ACC112 (cell line): Measurements from ENCODE around the gene HES4.

Experiments
- H2AFZ ChIP-seq: fragments of 200-600 bp; sonication (generic); one replicate; pipeline ENCODE4 v1.6.0; 2017; ENCODE audit warnings: antibody characterized with exemption, low read length; ENCODE audit not compliant: unreplicated experiment
- H3K27ac ChIP-seq: fragments of 200-600 bp; sonication (generic); 2 replicates; pipeline ENCODE4 v1.5.1; 2014; ENCODE audit warnings: low read depth, mild to moderate bottlenecking, antibody characterized with exemption, low read length, moderate library complexity
- H3K27me3 ChIP-seq: fragments of 200-600 bp; sonication (generic); 2 replicates; pipeline ENCODE4 v1.6.1; 2014; ENCODE audit warnings: mild to moderate bottlenecking, antibody characterized with exemption, low read length, moderate library complexity, mixed read lengths; ENCODE audit not compliant: insufficient read depth
- H3K36me3 ChIP-seq: fragments of 200-600 bp; sonication (generic); 2 replicates; pipeline ENCODE4 v1.6.1; 2016; ENCODE audit warnings: mild to moderate bottlenecking, antibody characterized with exemption, low read length, moderate library complexity, mixed read lengths; ENCODE audit not compliant: insufficient read depth
- H3K4me1 ChIP-seq: fragments of 200-600 bp; sonication (generic); one replicate; pipeline ENCODE4 v1.6.1; 2016; ENCODE audit warnings: low read length, mixed read lengths; ENCODE audit not compliant: insufficient read depth, unreplicated experiment, control insufficient read depth
- H3K4me3 ChIP-seq: fragments of 200-600 bp; sonication (generic); 2 replicates; pipeline ENCODE4 v1.5.1; 2014; ENCODE audit warnings: mild to moderate bottlenecking, low read depth, low read length
- H3K79me2 ChIP-seq: fragments of 200-600 bp; sonication (generic); one replicate; pipeline ENCODE4 v1.6.0; 2016; ENCODE audit warnings: low read length; ENCODE audit not compliant: control insufficient read depth, unreplicated experiment, insufficient read depth

Gene HES4

DNA sequence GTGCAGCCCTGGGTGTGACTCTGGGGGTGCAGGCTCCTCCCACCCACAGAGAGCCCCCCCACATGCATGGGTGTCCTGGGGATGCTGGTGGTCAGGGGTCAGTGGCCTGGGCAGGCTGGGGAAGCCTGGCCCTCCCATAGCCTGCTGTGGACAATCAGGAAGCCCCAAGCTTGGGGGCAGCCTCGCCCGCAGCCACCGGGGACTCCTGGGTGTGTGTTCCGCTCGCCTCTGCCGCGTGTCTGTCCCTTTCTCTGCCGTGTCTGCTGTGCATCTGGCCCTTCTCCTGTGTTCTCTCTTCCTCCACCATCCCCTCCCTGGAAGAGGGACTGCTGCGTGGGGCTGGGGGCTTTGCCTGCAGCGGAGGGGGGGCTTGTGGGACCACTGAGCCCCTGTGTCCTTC lies 42.9 kb upstream of the HES4 start:
- H3K79me2 ChIP-seq, result no peaks in the 10 kb centered on the region
- no peaks in the 10 kb centered on the region for H3K27me3 ChIP-seq
- H3K4me3 ChIP-seq, result no peak overlapping the region
- H3K4me1 ChIP-seq, result peaks cover 12% of the 10 kb centered on the region
- H3K27ac ChIP-seq, result no peak overlapping the region
- H3K36me3 ChIP-seq, result peaks cover 26% of the 10 kb centered on the region; the same call in 1 of the 2 replicates
- no peak overlapping the region for H2AFZ ChIP-seq

DNA sequence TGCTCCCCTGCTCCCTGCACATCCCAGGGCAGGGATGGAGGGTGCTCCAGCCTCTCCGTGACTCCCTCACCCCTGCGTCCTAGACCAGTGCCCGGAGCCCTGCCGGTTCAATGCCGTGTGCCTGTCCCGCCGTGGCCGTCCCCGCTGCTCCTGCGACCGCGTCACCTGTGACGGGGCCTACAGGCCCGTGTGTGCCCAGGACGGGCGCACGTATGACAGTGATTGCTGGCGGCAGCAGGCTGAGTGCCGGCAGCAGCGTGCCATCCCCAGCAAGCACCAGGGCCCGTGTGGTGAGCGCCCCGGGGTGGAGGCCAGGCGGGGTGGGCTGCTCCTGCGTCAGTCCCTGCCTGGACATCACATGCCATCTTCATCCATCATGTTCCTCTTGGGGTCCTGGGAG lies 42.0 kb upstream of the HES4 start:
- Histone ChIP-seq H2AFZ (no peak overlapping the region), H3K79me2 (no peaks in the 10 kb centered on the region), H3K4me3 (no peak overlapping the region), H3K36me3 (peaks cover 20% of the 10 kb centered on the region; the same call in 1 of the 2 replicates), H3K4me1 (peaks cover 12% of the 10 kb centered on the region), H3K27ac (no peak overlapping the region), H3K27me3 (no peaks in the 10 kb centered on the region)

DNA sequence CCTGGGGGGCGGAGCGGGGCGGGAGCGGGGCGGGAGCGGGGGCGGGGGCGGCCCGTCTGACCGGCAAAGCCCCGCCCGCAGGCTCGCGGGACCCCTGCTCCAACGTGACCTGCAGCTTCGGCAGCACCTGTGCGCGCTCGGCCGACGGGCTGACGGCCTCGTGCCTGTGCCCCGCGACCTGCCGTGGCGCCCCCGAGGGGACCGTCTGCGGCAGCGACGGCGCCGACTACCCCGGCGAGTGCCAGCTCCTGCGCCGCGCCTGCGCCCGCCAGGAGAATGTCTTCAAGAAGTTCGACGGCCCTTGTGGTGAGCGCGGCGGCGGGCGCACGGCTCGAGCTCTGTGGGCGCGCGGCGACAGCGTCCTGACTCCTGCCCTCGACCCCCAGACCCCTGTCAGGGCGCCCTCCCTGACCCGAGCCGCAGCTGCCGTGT lies 41.2 kb upstream of the HES4 start:
- Histone ChIP-seq H3K79me2 (no peaks in the 10 kb centered on the region), H3K36me3 (peaks cover 20% of the 10 kb centered on the region; the same call in 1 of the 2 replicates), H3K27ac (no peak overlapping the region), H3K4me3 (no peak overlapping the region), H2AFZ (no peak overlapping the region), H3K4me1 (peaks cover 12% of the 10 kb centered on the region), H3K27me3 (no peaks in the 10 kb centered on the region)

DNA sequence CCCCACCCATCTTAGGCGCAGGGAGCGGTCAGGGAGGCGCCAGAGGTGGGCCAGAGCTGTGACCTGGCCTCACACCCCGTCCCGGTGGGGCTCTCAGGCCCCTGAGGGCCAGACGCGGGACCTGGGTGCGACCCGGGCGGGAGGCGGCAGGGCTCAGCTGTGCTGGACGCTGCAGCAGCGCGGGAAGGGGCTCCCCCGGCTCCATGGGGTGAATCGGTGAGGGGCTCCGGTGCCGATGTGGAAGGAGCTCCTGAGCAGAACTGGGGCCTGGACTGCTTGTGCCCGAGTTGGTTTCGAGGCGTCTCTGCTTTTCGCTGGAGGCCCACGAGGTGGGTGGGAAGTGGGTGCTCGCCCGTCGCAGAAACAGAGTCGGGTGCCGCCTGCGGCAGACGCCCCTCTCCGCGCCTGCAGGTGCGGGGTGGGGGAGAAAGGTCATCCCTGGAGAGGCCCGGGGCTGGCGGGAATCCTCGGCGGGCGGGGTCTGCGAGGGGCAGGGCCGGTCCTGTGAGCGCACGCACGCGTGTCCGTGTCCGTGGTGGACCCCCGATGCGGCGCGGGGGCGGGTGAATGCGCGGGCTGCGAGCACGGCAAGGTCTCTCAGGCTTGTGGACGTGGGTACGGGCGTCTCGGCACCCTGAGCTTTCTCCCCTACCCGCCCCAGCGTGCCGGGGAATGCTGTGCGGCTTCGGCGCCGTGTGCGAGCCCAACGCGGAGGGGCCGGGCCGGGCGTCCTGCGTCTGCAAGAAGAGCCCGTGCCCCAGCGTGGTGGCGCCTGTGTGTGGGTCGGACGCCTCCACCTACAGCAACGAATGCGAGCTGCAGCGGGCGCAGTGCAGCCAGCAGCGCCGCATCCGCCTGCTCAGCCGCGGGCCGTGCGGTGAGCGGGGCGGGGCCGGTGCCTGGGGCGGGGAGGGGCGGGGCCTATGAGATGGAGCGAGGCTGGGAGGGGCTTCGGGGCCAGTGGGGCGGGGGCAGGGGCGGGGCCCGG lies 40.4 kb upstream of the HES4 start:
- Histone ChIP-seq H2AFZ (no peak overlapping the region), H3K4me3 (peak overlapping the region; percentile 67), H3K27me3 (no peaks in the 10 kb centered on the region), H3K79me2 (no peaks in the 10 kb centered on the region), H3K36me3 (peaks cover 18% of the 10 kb centered on the region; the same call in 1 of the 2 replicates), H3K27ac (no peak overlapping the region), H3K4me1 (peaks cover 12% of the 10 kb centered on the region)

DNA sequence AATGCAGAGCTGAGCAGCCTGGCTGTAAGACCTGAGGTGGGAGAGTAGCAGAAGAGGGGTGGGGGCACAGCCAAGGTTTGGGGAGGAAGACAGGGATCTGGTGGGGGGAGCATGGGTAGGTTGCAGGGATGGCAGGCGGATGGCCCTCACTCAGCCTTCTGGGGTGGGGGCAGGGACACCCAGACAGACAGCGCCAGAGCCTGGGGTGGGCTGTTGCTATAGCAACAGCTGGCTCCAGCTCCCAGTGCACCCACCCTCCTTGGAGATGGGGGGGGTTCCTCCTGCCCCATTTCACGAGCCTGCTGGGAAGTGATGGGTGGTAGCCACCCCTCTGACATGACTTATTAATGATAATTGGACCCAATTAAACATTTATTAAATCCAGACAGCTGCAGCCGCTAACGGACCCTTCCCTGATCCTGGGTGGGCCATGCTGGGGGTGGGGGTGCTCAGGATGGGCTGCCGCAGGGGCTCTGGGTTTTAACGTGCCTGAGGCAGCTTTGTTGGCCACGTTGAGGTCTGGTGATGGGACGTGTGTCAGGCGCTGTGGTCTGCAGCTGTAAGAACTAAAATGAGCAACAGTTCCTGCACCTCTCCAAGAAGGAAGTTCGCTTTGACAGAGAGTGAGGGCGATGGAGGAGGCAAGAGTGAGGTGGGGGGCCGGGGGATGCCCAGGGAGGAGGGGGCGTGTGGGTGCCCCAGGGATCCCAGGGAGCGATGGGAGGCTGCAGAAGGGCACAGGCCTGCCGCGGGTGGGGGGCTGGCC lies 39.4 kb upstream of the HES4 start:
- Histone ChIP-seq H3K27ac (no peak overlapping the region), H3K36me3 (peaks cover 14% of the 10 kb centered on the region; the same call in 1 of the 2 replicates), H3K79me2 (no peaks in the 10 kb centered on the region), H2AFZ (no peak overlapping the region), H3K27me3 (no peaks in the 10 kb centered on the region), H3K4me1 (peaks cover 12% of the 10 kb centered on the region), H3K4me3 (no peak overlapping the region)

DNA sequence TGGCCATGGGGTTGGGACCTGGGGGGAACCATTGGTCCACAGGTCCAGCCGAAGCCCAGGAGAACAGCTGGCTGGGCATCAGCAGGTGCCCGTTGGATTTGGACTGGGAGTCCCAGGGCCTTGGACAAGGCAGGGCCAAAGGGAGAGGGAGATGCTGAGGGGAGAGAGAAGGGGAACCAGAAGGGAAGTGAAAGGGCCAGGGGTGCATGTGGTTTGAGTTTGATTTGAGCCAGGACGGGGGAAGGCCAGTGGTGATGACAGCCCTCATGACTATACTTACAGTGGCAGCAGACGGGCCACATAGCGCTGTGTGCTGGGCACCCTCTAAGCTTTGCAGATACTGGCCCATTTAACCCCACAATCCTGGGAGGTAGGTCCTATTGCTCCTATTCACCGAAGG lies 38.8 kb upstream of the HES4 start:
- Histone ChIP-seq H3K4me1 (peaks cover 12% of the 10 kb centered on the region), H3K27me3 (no peaks in the 10 kb centered on the region), H3K27ac (no peak overlapping the region), H3K4me3 (no peak overlapping the region), H3K36me3 (peaks cover 8% of the 10 kb centered on the region; the same call in 1 of the 2 replicates), H3K79me2 (no peaks in the 10 kb centered on the region), H2AFZ (no peak overlapping the region)

DNA sequence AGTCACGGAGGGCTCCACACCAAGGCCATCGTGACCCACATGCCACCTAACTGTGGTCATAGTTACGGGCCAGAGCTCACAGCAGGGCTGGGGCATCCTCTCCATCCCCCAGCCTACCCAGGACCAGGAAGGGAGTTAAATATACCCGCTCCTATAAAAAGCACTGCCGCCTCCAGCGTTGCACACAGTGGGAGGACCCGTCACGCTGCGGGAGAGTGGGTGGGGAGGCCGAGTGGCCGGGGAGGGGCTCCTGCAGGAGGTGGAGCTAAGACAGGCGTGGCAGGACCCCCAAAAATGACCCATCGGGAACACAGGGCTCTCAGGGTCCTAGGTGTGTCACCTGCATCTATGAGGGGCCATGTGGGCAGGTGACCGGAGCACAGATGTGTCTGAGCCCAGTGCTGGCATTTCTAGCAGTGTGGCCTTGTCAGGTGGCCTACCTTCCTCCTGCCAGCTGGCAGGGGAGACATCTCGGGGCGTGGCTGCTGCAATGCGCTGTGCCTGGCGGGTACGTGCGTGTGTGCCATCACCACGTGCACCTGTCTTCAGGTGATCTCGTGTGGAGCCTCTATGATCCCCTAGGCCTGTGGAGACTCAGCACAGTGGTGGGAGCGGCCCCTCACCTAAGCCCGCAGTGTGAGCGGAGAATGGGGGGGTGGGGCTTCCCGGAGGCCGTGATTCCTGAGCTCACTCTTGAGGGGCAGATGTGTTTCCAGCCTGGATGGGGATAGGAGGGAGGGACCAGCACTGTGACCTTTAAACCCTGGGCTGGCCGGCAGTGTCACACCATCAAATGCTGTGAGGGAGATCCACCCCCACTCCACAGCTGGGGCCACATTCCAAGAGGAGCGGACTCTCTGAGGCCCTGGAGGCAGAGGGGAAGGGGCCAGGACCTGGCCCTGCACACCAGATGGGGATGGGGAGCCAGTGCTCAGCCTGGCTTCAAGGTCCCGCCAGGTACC lies 37.8 kb upstream of the HES4 start:
- Histone ChIP-seq H2AFZ (no peak overlapping the region), H3K36me3 (peaks cover 5% of the 10 kb centered on the region; the same call in 1 of the 2 replicates), H3K27me3 (no peaks in the 10 kb centered on the region), H3K4me3 (no peak overlapping the region), H3K4me1 (peaks cover 13% of the 10 kb centered on the region), H3K79me2 (no peaks in the 10 kb centered on the region), H3K27ac (no peak overlapping the region)

DNA sequence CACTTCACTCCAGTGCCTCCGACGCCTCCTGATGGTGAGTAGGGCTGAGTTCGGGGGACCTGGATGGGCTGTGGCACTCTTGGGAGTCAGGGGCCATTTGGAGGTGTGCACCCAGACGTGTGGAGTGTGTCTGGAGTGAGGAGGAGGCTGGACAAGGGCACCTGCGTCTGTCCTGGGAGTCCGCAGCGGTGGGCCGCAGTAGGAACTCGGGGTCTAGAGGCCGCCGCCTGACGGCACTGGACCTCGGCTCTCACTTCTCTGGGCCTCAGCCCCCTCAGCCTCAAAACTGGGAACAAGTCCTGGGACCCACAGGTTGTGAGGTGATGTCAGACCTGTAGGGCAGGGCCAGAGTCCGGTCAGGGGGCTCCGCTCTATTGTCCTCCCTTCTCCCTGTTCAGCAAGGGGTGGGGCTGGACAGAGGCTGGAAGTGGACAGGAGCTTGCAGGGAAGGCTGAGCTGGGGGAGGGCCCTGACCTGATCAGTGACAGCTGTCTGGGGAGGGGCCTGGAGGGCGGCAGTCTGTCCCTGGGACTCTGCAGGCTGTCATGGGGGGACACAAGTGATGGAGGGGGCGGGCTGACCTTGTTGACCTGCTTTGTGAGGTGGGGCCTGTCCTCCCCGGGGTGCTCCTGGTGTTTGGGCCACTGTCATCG lies 35.5 kb upstream of the HES4 start:
- Histone ChIP-seq H3K4me3 (no peak overlapping the region), H3K27me3 (no peaks in the 10 kb centered on the region), H3K4me1 (peaks cover 14% of the 10 kb centered on the region), H3K27ac (no peak overlapping the region), H3K79me2 (no peaks in the 10 kb centered on the region), H3K36me3 (no peaks in the 10 kb centered on the region), H2AFZ (no peak overlapping the region)

DNA sequence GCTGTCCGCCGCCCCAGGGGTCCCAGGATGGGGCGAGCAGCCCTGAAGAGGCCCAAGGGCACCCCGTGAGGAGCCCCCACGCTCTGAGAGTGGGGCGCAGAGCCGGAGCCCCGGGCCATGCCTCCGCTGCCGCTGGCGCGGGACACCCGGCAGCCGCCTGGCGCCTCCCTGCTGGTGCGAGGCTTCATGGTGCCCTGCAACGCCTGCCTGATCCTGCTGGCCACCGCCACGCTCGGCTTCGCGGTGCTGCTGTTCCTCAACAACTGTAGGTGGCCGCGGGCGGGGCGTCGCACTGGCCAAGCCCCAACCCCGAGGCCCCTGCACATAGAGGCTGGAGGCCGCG lies 34.5 kb upstream of the HES4 start:
- no peaks in the 10 kb centered on the region for H3K36me3 ChIP-seq
- H3K4me1 ChIP-seq, result peaks cover 4% of the 10 kb centered on the region
- no peak overlapping the region for H3K4me3 ChIP-seq
- no peak overlapping the region for H3K27ac ChIP-seq
- no peaks in the 10 kb centered on the region for H3K27me3 ChIP-seq
- H2AFZ ChIP-seq, result no peak overlapping the region
- H3K79me2 ChIP-seq, result no peaks in the 10 kb centered on the region
